HCEC 1CT (cell line): ENCODE results near the gene ADARB2.

Source experiments
- DNase-seq: peaks from one replicate; pipeline ENCODE4 v3.0.0-alpha.2; 2017

Gene ADARB2

GRCh38 chr10:1581189-1581588, 156.1 kb downstream of the ADARB2 start:
- no peak for DNase-seq

- no peak for DNase-seq
Observed at GRCh38 chr10:1579671-1580070, 157.7 kb downstream of the ADARB2 start.

GRCh38 chr10:1579141-1579491, 158.2 kb downstream of the ADARB2 start:
- no peak for DNase-seq

DNA sequence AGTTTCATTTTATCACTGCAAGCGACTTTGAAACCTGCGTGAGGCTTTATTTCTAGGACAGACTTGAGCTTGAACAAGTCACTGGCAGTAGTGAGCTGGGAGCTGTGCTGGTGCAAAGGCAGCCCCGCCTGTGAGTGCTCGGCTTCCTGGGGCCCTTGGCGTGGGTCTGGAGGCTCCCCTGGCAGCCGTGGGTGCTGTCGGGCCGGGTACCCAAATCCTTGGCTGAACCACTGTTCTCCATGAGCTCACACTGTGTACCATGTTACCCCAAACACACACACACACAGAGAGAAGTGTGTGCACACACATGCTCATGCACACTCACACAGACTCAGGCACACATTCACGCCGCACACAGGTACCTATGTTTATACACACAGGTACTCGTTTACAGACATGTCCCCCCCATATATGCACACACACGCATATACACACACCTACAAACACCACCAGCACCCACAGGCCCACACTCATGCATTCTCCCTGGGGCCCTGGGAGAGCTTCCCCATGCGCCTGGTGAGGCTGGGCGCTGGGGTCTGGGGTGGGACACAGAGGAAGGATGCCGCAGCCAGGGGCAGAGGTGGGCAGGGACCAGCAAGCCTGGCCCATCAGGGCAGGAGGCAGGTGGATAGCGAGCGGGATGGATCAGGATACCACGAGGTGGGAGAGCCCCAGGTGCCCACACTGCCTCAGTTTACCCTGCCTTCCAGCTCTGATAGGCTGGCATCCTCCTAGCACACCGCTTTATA, 158.8 kb downstream of the ADARB2 start:
- no peak for DNase-seq

DNA sequence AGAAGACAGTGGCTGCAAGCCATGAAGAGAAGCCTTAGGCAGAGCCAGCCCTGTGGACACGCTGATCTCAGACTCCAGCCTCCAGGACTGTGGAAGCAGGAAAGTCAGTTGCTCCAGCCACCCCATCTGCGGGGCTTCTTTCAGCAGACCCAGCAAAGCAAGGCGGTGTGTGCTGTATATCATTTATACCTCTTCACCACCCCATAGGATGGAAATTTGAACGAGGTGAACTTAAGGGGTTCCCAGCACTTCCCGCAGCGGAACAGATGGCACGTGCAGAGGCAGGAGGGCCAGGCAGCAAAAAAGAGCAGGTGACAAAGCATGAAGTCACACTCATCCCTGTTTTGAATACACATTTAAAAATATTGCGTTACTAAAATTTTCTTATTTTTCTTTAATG, 159.4 kb downstream of the ADARB2 start:
- DNase-seq, result no peak

DNA sequence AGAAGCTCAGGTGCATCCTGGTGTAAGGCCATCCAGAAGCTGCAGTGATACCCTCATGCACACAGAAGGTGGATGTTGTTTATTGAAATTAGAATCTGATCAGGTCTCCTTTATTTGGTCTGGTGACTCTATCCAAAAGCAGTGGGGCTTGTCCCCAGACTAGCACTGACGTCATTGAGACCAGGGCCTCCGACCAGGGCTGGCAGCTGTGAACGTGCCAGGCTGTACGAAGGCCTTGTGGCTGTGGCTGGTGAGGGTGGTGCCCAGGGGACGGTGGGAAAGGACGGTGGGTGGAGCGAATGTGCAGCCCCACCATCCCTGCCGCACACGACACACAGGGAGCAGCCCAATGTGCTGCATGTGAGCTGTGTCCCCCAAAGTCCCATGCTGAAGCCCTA, 160.0 kb downstream of the ADARB2 start:
- DNase-seq, result no peak

GRCh38 chr10:1576467-1577372, 160.6 kb downstream of the ADARB2 start:
- no peak for DNase-seq

GRCh38 chr10:1575481-1576244, 161.7 kb downstream of the ADARB2 start:
- no peak for DNase-seq

- DNase-seq, result no peak
Observed at GRCh38 chr10:1574719-1575118, 162.6 kb downstream of the ADARB2 start.

GRCh38 chr10:1573981-1574380, 163.3 kb downstream of the ADARB2 start:
- DNase-seq, result no peak

DNA sequence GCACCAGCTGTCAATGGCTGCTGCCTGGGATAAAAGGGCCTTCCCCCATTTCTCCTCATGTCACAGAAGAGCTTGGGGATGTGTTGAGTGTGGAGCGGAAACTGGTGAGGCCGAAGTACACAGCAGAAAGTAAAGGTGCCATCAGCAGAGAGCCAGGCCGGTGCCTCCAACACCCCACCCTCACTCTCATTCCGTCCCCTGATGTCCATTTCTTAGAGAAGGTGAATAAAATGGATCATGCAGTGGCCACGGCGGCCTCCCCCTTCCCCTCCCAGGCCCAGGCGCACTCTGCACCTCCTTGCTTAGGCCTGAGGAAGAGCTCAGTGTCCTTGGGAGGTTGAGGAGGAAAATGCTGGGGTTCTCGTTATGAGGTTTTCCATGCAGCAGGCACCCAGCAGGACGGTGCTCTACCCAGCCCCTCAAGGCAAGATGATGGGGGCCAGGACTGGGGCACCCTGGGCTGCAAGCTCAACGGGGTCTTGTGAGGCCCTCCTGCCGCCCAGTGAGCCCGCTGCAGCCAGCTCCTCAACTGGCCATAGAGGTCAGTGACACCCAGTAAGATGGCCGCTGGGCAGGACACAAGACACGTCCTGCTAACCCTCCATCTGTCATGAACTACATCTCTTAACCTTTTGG, 163.9 kb downstream of the ADARB2 start:
- no peak for DNase-seq

GRCh38 chr10:1572519-1573333, 164.6 kb downstream of the ADARB2 start:
- no peak for DNase-seq

- no peak for DNase-seq
Observed at GRCh38 chr10:1571587-1572237, 165.6 kb downstream of the ADARB2 start.

DNA sequence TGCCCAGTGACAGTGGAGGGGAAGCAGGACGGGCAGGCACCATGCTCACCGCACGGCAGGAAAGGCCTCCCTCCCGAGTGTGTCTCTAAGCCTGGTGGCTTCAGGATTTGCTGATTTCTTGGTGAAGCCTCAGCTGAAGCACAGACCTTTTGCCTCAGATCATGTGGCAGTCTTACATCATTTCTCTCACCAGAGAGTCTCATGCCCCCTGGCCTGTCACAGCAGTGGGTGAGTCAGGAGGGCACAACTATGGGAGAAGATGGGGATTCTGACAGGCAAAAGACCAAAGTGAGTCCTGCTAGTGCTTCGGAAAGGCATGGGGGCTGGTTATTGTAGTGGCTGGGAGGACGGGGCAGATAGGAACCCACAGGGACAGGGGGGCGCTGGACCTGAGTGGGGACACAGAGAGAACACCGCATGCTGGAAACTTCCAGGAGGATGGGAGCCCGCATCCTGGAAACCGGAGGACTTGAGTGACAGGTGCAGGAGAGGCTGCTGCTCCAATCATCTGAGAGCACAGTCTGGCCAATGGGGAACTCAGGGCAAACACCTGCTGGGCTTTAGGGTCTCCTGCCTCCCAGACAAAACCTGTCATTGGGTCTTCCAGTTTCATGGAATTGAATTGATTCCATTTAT, 166.8 kb downstream of the ADARB2 start:
- DNase-seq, result no peak

- no peak for DNase-seq
Observed at GRCh38 chr10:1569208-1569607, 168.1 kb downstream of the ADARB2 start.

DNA sequence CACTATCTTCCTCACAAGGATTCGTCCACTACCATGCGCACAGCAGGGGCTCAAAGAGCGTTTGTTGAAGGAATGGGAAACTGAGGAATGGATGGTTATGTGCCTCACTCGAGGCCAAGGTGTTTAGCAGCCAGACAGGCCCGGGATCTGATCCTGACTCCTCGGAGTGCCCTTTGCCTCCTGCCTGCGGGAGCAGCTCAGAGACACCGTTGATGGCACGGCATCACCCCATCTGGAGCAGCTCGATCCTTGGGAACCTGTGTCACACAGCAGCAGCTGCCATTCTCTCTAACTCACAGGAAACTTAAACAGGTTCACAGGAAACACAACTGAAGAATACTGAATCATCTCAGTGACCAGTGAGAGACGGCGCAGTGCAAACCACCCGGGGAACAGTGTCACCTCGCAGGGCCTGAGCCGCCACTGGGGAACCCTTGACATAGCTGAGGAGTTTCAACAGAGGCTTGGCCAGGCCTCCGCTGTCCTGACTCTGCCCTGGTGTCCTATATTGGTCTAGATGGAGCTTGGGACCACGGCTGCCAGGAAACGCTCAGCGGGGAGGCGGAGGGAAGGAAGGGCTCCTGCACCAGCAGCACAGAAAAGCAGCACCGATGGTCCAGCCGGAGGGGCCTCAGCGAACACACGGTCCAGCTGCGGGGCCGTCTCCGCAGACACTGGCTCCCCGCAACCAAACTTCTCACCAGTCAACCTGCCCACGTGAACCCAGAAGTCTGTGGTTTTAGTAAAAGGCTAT, 169.4 kb downstream of the ADARB2 start:
- no peak for DNase-seq

DNA sequence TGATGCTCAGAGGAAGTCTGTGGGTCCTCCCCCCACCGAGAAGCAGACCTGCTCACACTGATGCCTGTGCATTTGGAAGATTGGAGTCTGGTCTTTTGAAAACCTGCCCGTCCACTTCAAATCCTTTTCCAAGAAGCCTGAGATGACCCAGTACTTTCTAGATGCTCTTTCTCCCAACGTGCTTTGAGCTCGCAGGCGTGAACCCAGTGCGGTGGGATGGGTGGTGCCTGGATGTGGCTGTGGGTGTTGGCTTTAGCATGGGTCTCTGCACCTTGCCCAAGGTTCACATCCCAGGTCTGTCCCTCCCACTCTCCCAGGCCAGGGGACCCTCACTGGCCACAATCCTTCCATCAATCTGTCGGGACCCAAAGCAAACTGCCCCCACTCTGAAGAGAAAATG, 170.2 kb downstream of the ADARB2 start:
- DNase-seq, result no peak

DNA sequence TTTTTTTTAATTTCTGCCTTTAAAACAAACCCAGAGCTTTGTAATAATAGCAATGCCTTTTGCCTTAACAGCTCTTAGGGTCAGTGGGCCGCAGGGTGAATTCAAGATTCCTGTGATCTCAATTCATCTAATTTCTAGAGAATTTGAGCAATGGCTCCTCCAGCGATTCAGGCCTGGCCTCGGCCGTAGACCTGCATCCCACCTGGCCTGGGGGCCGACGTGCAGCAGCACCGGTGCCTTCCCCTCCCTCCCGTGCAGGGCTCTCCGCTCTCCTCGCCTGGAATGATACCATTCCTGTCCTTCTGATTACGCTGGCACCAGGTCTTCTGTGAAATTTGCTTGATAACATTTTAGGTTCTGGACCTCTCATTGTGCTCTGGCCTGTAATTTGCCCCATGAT, 172.5 kb downstream of the ADARB2 start:
- DNase-seq, result no peak

GRCh38 chr10:1563028-1563427, 174.3 kb downstream of the ADARB2 start:
- DNase-seq, result no peak

DNA sequence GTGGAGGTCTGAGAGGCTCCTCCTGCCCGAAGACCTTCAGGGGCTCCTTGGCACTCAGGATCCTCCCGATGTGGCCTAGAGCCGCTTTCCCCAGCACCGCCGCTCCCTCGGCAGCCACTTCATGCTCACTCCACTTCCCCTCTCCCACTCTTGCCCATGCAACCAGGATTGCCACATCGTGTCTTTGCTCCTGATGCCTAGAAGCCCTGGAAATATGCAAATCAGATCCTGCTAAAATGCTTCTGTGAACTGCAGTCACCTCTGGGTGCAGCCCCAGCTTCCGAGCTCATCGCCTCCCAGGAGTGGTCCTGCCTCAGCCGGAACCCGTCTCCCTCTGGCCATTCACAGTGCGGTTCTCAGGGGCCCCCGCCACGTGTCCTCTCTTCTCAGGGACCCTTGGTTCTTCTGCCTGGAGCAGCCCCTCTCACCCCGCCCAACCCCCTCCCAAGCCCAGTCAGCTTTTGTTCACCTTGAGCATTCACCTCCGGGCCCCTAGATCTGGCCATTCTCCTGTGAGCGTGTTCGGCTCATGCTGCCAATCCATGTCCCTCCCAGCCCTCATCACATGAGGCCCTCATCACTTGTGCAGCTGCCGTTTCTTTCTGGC, 175.5 kb downstream of the ADARB2 start:
- no peak for DNase-seq
